HG02973 (cell line): ENCODE results near the gene SATB2.

Source experiments
- ATAC-seq: cut with Tn5 transposase; IDR thresholded peaks from one replicate; pipeline ENCODE4 v1.9.1; 2021; ENCODE audit warnings: moderate library complexity; ENCODE audit not compliant: unreplicated experiment

The SATB2 gene

DNA sequence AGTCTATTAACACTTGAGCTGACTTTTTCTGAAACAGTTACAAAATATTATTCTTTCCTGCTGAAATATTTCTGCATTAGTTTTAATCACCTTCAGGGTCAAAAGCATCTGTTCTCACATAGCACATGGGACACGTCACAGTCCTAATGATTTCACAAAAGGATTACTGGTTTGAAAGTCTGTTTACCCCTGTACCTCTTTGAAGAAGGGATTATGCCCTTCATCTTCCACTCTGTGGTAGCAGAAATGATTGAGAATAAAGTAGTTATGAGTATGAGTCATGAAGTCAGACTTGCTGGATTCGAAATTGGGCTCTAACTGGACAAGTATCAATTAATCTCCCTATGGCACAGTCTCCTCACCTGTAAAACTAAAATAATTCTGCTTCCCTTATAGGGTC is 121.2 kb downstream of the SATB2 start:
- ATAC-seq, result no peak

- no peak for ATAC-seq
These were observed 122.2 kb downstream of the SATB2 start for GRCh38 chr2:199335502-199335901.

DNA sequence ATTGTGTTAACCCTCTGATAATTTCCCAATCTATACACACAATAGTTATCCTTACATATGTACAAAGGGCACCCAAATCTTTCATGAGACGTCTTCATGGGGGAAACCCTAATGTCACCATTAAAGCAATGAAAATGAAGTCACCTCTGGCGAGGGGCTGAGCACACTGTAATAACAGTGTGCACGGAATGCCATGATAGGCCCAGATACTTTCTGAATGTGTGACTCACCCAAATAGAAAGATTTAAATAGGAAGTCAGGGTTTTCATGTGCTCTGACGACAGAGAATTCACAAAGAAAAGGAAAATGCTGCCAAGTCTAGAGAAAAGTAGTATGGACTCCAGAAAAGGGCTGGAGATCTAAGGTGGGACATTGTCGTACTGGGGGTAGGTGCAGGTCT is 128.3 kb downstream of the SATB2 start:
- ATAC-seq, result no peak

DNA sequence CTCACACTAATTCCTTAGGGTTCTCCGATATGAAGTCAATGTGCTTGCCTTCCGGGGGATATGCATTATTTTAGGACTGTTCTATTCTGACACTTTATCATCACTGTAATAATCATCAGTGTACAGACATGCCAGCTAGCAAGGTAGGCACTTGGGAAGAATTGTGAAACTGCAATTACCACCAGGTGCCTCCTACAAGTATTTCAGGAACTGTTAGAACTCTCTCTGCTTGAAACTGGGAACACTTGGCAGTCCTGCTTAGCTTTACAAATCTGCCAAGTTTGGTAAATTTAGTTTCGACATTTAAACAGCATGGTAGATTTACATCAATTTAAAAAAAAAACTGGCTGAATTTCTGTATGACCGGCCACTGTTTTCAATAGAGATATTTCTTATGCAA is 128.7 kb downstream of the SATB2 start:
- ATAC-seq, result no peak

DNA sequence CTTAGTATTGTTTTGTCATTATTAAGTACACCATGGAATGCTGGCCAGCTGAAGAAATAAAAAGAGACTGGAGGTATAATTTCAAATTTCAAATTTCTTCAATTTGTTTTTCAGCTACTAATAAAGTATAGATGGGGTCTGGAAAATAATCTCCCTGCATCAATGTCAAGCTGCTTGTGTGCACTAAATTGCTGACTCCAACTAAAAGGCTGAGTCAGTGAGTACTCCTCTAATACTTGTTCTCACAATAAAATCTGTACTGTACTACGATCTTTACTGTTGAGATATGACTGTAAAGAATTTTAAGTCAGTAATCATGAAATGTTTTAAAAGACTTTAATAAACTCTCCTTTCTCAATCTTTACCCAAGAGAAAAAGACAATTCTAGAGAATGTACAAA is 131.9 kb downstream of the SATB2 start:
- ATAC-seq, result no peak

GRCh38 chr2:199322151-199322550 is 135.6 kb downstream of the SATB2 start:
- ATAC-seq, result no peak

DNA sequence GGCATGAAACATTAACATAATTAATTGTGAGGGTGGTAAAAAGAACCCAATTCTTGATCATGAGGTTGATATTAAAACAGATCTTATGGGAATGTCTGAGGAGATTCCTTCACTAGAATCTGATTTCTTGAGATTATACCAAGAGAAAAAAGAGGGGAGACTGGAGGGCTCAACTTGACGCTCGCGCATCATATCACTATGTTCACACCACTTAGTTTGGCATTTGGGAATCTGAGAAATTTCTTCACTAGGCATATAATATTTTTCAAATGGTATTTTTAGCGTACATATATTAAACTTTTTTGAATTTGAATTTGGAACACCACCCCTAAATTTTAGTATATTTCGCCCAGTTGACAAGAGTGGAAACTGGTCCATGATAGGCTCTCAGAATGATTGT is 140.1 kb downstream of the SATB2 start:
- ATAC-seq, result no peak

GRCh38 chr2:199316851-199317250 is 140.9 kb downstream of the SATB2 start:
- no peak for ATAC-seq

- ATAC-seq, result no peak
These were observed 142.2 kb downstream of the SATB2 start for GRCh38 chr2:199315299-199316179.

- no peak for ATAC-seq
These were observed 144.8 kb downstream of the SATB2 start for GRCh38 chr2:199312931-199313330.

DNA sequence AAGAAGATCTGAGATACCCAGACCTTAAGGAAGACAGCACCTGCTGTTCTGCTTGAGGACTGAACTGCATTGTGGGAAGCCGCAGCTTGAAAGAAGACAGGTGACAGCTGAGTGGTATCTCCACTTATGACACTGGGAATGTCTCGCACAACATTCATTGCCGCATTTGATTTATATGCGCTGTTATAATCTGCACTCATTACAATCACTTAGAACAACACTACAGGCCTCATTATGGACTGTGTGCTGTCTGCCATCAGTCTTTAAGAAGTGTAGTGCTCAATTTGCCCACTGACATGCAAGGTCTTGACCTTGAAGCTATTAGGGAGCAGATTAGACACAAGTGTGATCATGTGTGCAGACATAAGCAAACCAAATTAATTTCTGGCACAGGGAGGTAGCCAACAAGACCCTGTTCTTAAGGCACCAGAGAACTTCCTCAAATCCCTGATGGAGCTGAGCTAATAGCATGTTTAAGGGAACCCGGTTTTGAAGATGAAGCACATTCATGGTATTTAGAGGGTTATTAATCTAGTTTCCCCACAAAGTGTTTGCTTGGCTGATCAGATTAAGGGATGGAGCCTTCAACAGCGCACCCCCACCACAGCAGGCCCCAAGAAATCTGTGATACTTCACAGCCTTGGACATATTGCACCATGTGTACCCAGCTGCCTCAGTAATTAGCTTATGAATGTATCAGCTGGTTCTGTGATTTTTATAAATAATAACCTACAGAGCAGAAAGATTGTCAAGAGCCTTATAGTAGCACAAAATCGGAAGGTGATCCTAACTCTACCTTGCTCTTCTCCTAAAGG is 146.8 kb downstream of the SATB2 start:
- ATAC-seq, result no peak

DNA sequence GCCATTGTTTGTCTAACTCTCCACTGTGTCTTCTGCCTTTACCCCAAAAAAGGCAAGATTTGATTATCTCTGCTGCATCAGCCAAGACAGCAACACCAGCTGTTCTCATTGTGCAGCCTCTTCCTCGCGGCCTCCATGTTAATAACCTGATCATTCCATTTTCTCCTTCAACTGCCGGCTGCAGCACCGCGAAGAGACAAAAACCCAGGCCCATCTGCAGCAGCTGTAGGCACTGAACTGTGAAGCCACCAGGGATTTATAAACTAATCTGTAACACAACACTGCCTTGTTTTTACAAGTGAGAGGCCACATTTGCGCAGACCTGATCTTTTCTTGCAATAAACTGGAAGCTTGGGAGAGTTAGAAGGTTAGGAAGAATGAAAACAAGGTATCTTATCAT is 147.8 kb downstream of the SATB2 start:
- ATAC-seq, result no peak

DNA sequence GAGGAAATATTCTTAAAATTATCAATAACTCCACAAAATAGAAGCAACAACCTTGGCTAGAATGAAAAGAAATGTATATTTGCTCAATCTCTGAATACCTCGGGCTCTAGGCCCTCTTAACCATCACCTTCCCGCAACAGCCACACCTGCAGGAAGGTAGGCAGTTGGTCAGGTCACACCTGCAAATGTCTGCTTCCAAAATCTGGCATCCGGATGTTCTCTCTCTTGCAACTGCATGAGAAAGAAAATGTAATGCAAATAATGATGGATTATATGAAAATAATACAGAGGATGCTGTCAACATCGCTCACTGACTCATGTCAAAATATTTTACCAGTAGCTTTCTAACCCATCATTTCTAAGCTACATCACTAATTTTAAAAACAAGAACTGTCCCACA is 148.3 kb downstream of the SATB2 start:
- no peak for ATAC-seq

DNA sequence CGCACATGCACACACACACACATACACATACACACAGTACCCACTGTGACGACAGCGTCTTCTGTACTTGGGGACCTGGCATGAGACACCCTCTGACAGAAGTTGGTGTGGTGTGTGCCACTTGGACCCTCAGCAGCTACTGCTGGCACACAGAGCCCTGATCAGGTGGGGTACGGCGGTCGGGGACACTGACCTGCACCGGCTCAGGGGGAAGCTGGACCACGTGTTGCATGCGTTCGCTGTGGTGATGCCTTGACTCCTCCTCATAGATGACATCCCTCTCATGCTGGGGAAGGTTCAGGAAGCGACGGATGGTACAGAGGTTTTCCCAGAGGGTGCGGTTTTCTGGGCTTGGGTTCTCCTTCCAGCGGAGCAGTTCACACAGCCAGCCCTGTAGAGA is 149.2 kb downstream of the SATB2 start:
- ATAC-seq, result no peak

- no peak for ATAC-seq
These were observed 150.3 kb downstream of the SATB2 start for GRCh38 chr2:199307461-199307860.

DNA sequence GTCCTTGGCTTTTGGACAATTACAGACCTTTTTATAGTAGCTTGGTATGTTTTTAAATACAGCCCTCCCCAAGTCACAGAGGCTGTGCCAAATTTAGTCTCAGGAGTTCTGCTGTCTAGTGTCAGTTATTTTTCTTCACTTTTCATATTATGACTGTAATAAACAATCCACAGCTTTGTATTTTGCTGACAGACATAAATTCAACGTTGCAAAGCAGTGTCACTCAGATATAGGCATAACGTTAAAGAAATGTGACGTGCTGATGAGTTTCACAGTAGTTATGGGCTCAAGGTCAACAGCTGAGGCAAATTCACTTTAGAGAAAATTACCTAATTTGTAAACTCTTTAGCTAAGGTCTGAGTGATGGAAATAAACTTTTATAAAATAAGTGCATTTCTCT is 151.6 kb downstream of the SATB2 start:
- ATAC-seq, result no peak

DNA sequence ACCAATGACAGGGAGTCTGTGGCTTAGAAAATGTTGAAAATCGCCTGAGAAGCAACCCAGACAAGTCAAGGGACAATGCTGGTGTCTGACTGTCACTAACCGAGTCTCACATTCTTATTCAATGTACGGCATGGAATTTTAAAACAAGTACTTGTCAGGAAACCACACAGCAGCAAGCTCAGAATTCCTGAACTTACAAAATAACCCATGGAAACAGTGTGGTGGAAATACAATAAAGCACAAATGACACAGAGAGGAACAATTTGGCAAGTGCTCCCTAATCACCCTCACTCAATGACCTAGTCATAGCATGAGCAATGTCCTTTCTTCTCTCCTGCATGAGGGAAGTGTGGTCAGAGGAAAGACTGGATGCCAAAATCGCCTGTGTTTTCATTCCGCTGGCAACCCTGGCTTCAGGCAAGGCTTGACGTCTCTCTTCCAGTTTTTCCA is 154.0 kb downstream of the SATB2 start:
- no peak for ATAC-seq

- no peak for ATAC-seq
These were observed 154.9 kb downstream of the SATB2 start for GRCh38 chr2:199302851-199303250.

GRCh38 chr2:199288424-199288823 is 169.3 kb downstream of the SATB2 start:
- ATAC-seq, result no peak

DNA sequence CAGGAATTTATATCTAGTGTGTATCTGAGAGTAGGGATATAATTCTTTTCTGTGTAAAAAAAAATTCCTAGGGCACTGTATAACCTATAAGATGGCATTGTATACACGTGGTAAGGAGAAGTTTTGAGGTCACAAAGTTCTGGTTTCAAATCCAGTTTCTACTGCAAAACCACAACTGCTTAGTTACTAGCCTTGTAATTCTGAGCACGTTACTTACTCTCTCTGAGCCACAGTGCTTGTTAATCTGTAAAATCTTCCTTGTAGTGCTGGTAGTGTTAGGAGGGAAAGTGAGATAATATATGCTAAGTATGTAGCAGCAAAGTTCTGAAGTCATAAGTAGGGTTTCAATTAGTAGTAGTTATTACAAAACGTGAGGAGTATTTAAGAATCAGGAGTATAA is 175.4 kb downstream of the SATB2 start:
- no peak for ATAC-seq

DNA sequence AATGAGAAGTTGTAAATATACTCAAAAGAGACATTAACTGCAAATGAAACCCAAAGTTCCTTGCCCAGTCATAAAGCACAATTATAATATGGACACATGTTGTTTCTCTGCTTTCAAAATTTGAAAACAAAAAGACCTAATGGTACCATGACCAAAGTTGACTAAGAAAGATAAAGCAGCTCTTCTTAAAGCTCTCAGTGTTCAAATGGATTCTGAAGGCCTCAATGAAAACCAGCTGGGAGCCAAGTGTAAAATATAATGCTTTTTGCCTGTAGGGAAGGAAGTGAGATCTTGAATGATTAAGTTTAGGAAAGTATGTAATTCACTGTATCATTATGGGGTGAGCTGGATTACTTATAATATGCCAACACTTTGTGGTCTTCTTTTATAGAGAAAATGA is 178.6 kb downstream of the SATB2 start:
- ATAC-seq, result no peak

DNA sequence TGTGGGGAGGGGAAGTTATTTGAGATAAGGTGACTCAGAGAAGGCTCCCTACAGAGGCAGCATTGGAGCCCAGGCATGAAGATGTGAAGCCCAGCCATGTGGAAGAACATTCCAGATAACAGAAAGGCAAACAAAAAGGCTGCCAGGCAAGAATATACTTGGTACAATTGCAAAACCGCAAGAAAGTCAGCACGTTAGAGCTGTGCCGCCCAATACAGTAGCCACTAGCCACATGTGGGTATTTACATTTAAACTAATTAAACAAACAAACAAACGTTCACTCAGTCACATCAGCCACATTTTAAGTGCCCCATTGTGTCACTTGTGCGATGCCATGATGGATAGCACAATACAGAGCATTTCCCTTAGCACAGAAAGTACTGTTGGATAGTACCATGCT is 179.6 kb downstream of the SATB2 start:
- no peak for ATAC-seq
